Chondrocyte (in vitro differentiated cells): ENCODE results near the gene LIME1. TPM values are rescaled to one million over a fixed set of nuclear protein-coding genes. Genes with fewer than 3 reads are reported as not detected.

Experiments
- DNase-seq: peaks from one replicate; pipeline ENCODE4 v3.0.0; 2021; ENCODE audit warnings: mixed read lengths, low spot score
- H3K27ac Mint-ChIP-seq: one replicate; pipeline ENCODE4 v1.8.0; 2021; ENCODE audit warnings: mild to moderate bottlenecking, moderate library complexity, mixed read lengths; ENCODE audit not compliant: unreplicated experiment
- H3K27me3 Mint-ChIP-seq: 2 replicates; pipeline ENCODE4 v1.8.0; 2021; ENCODE audit warnings: low read depth, mixed read lengths
- H3K36me3 Mint-ChIP-seq: 2 replicates; pipeline ENCODE4 v1.8.0; 2021; ENCODE audit warnings: low read depth, mixed read lengths
- H3K4me1 Mint-ChIP-seq: 2 replicates; pipeline ENCODE4 v1.8.0; 2021; ENCODE audit warnings: low read depth, mild to moderate bottlenecking, mixed read lengths
- H3K4me3 Mint-ChIP-seq: one replicate; pipeline ENCODE4 v1.8.0; 2021; ENCODE audit warnings: mild to moderate bottlenecking, moderate library complexity, mixed read lengths; ENCODE audit not compliant: unreplicated experiment
- H3K9me3 Mint-ChIP-seq: 2 replicates; pipeline ENCODE4 v1.8.0; 2021; ENCODE audit warnings: low read depth, mixed read lengths
- CTCF ChIP-seq: fragments of 200-600 bp; sonication (generic); IDR thresholded peaks from 2 replicates; pipeline ENCODE4 v1.5.0; 2021; ENCODE audit warnings: antibody characterized with exemption, mild to moderate bottlenecking, moderate library complexity
- total RNA-seq: library from RNA; stranded (reverse); gene quantifications from 3 replicates; pipeline ENCODE4 v1.2.1, GENCODE V29; 2021

LIME1 gene
- total RNA-seq, 1 donor from 2014 or later = 6.8 TPM

GRCh38 chr20:63748070-63748933 lies 11.8 kb downstream of the LIME1 start:
- Mint-ChIP-seq H3K4me1 (no peaks in the 10 kb centered on the region), H3K4me3 (no peak overlapping the region), H3K36me3 (peaks cover 3% of the 10 kb centered on the region), H3K27me3 (no peaks in the 10 kb centered on the region), H3K27ac (no peak overlapping the region), H3K9me3 (no peaks in the 10 kb centered on the region)
- no peak for DNase-seq
- no peak for TF ChIP-seq CTCF

GRCh38 chr20:63748934-63749270 lies 12.4 kb downstream of the LIME1 start:
- Mint-ChIP-seq H3K27ac (no peak overlapping the region), H3K27me3 (no peaks in the 10 kb centered on the region), H3K4me1 (no peaks in the 10 kb centered on the region), H3K4me3 (no peak overlapping the region), H3K9me3 (no peaks in the 10 kb centered on the region), H3K36me3 (no peaks in the 10 kb centered on the region)
- no peak for TF ChIP-seq CTCF
- peak; percentile 85 for DNase-seq

- peak; percentile 62 for DNase-seq
- no peak overlapping the region for H3K4me3 Mint-ChIP-seq
- H3K4me1 Mint-ChIP-seq = no peaks in the 10 kb centered on the region
- H3K9me3 Mint-ChIP-seq = no peaks in the 10 kb centered on the region
- no peak for TF ChIP-seq CTCF
- no peaks in the 10 kb centered on the region for H3K36me3 Mint-ChIP-seq
- no peaks in the 10 kb centered on the region for H3K27me3 Mint-ChIP-seq
- H3K27ac Mint-ChIP-seq = no peak overlapping the region
Measured at GRCh38 chr20:63749597-63750508, 13.4 kb downstream of the LIME1 start.

GRCh38 chr20:63750807-63751470 lies 14.5 kb downstream of the LIME1 start:
- Mint-ChIP-seq H3K27me3 (no peaks in the 10 kb centered on the region), H3K36me3 (peaks cover 1% of the 10 kb centered on the region), H3K9me3 (no peaks in the 10 kb centered on the region), H3K4me1 (no peaks in the 10 kb centered on the region), H3K4me3 (no peak overlapping the region), H3K27ac (no peak overlapping the region)
- no peak for TF ChIP-seq CTCF
- DNase-seq = no peak
